Stimulated activated CD4-positive, alpha-beta T cell treated with anti-CD3 and anti-CD28 coated beads, Interleukin-1b, Interleukin-23, amount 100 ng/mL, for 1 hour (primary cell): ENCODE measurements around the gene KLF11.

Source experiments
- DNase-seq, 2 donors: peaks; one replicate each; pipeline ENCODE4 v3.0.0-alpha.2; 2020; ENCODE audit warnings: low read depth in 2 of 2

Gene KLF11

DNA sequence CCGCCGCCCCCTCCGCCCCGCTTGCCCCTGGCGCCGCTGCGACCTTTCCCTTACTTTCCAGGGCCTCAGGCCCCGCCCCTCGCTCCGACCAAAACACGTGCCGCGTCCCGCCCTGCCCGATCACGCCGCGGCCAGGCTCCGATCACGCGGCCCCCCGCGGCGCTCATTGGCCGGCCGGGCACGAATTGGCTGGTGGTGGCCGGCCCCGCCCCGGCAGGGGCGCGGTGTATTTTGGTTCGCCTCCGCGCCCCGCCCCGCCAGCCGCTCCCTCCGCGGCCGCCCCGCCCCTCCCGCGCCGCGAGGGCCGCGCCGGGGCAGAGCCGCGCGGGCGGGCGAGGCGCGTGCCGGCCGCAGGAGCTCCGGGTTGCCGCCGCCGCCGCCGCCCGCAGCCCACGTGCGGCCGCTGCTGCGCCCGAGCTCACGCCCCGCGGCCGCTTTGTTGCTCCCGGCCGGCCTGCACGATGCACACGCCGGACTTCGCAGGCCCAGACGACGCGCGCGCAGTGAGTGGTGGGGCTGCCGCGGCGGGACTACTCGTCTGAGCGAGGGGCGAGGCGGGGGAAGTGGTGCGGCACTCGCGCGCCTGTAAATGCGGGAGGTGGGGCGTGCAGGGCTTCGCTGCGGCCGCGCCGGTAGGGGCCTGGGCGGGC lies at the start of gene KLF11:
TSS of gene KLF11 (plus strand) at position 295 of the 650 bp plus-strand sequence. CDS start at position 462, 167 bp downstream.
- peak; percentile 63 to 69 for DNase-seq

GRCh38 chr2:9994462-9994861 lies 48.9 kb upstream of the KLF11 start:
- DNase-seq, result no peak

DNA sequence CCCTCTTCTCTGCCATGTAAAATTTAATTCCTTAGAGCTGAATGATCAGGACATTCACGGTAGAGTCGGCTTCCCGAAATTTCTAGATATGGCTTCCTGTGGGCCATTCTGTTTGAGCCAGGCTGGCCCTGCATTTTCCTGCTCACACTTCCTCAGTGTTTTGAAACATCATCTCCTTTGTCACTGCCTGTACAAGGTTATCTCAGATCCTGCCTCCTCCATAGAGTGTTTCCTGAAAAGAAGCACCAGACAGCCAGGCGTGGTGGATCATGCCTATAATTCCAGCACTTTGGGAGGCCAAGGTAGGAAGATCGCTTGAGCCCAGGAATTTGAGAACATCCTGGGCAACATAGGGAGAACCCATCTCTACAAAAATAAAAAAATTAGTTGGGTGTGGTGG lies 48.3 kb upstream of the KLF11 start:
- DNase-seq, result no peak

GRCh38 chr2:9996321-9996720 lies 47.0 kb upstream of the KLF11 start:
- DNase-seq, result no peak

- DNase-seq, result no peak
Observed at GRCh38 chr2:9997936-9998335, 45.4 kb upstream of the KLF11 start.

DNA sequence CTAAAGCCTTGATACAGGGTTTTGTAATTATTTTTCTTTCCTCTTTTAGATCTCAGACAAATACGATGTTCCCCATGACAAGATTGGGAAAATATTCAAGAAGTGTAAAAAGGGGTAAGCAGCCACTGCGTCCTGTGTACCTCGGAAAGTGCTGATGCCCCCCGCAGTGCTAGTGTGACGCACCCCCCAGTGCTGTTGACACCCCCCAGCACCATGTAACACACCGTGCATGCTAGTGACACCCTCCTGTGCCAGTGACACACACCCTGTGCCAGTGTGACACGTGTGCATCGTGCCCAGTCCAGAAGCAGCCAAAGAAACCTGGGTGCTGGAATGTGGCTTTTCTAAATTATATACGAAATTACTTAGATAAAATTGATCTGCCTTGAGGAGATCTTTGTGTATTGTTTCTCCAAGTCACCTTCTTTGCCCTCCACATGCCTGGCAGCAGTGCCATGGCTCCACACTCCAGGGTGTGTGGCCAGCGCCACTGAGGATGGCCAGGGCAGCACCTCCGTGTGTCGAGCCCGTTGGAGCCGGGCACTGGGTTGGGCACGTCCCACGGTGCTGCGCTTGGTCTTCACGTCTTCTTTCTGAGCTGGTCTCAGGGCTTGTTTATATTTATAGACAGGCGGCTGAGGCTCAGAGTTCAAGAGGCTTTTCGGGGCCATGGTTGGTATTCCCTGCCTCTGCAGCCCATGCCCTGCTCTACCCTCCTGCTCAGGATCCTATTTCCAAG lies 44.3 kb upstream of the KLF11 start:
- no peak for DNase-seq

DNA sequence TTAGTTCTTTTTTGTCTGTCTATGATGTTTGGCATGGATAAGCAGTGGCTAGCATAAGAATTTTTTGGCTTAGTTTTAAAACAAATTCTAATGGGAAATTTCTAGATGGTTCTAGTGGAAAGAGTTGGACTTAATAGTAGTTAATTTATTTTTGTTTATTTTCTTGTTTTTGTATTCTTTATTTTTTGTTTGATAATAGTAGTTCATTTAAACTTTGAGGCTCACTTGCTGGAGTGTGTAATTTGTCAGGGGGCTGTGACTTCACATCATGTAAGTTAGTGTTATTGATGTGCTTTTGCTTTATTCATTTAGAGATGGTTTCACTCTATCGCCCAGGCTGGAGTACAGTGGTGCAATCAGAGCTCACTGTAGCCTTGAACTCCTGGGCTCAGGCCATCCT lies 43.7 kb upstream of the KLF11 start:
- no peak for DNase-seq

DNA sequence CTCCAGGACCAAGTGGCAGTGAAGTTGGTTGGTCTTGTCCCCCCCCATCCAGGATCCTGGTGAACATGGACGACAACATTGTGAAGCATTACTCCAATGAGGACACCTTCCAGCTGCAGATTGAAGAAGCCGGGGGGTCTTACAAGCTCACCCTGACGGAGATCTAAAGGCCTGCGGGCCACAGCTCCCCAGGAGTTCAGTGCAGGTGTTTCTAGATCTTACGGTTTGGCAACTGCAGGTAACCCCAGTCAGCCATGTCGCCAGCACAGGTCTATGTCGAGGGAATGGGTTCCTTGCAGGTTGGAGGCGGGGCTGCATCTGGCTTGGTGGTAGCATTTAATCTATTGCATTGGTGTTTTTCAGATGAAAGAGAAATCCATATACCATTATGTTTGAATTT lies 42.8 kb upstream of the KLF11 start:
- DNase-seq, result no peak

DNA sequence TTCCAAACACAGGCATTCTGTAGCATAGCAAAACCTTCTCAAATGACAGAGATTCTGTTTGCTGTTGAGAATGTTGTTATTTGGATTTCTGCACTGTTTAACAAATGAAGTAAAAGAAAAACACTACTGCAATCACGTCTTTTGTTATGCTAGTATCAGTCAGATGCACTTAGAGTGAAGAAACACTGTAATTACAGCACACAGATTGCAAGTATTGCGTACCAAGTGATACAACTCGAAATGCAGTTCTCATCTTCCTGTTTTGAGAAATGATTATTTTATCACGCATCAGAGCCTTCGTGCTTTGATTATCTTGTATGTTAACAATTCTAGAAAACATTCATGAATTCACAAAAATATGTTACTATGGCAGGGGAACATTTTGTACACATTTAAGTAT lies 41.8 kb upstream of the KLF11 start:
- DNase-seq, result no peak

- no peak for DNase-seq
Observed at GRCh38 chr2:10002109-10002508, 41.2 kb upstream of the KLF11 start.

- DNase-seq, result no peak
Observed at GRCh38 chr2:10002681-10003080, 40.7 kb upstream of the KLF11 start.

DNA sequence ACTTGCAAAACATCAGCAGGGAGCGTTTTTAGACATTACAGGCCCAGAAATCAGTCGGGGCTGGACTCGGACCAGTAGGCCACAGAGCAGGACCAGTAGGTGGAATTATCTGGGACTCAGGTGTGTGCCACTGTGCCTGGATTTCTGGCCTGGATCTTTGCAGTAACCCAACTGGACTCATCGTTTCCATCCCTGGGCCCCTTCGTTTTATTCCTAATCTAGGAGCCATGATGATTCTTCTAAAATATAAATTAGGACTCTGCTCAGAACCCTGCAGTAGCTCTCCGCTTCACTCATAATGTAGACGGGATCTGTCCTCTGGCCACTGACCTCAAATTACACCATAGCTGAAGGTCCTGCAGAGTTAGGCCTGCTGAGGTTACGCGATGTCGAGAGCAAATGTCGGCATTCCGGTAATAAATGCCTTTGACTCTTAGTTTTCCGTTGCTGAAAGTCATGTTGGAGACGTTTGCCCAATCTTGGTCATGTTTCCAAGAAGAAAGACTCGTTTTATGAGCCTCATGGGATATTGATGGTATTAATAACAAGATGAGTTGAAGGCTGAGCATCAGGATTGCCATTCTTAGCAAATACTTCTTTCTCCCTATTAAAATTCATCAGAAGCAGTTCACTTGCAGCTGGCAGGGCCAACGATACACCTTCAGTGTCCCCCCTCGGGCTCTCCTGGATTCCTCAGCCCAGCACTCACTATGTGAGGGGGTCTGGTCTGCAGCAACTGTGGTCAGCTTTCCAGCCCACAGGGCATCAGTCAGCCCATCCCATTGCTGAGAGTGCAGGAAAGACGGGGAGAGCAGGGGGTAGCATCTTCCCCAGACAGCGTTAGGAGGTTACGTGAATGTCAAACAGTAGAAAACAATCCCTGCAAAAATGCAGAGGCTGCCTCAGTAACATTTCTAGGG lies 39.9 kb upstream of the KLF11 start:
- DNase-seq, result no peak

DNA sequence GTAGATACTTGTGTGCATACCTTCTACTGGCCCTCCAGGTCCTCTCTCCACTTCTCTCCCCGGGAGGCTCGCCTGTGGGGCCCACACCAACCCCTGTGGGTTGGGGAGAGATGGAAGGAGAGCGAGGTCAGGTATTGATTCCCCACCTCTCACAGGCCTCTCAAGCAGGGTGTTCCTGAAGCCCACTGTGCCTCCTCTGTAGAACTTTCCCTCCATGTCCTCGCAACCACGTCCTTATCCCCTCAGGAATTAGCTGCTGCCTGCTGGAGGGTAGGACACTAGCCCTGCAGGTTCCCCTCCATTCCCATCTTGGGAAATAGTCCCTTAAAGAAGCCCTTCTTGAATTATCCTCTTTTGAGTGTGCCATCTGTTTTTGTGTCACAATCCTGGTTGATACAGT lies 38.9 kb upstream of the KLF11 start:
- no peak for DNase-seq

- no peak for DNase-seq
Observed at GRCh38 chr2:10004836-10005235, 38.5 kb upstream of the KLF11 start.

DNA sequence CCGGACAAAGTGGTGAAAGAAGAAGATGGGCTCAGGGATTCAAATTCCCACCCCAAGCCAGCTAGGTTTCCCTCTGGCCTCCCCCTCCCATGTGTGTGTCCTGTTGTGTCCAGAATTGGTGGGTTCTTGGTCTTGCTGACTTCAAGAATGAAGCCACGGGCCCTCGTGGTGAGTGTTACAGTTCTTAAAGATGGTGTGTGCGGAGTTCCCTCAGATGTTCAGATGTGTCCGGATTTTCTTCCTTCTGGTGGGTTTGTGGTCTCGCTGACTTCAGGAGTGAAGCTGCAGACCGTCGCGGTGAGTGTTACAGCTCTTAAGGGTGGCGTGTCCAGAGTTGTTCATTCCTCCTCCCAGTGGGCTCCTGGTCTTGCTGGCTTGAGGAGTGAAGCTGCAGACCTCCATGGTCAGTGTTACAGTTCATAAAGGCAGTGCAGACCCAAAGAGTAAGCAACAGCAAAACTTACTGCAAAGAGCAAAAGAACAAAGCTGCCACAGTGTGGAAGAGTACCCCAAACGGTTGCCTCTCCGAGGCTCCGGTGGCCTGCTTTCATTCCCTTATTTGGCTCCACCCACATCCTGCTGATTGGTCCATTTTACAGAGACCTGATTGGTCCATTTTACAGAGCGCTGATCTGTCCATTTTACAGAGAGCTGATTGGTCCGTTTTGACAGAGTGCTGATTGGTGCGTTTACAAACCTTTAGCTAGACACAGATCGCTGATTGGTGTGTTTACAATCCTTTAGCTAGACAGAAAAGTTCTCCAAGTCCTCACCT lies 37.7 kb upstream of the KLF11 start:
- no peak for DNase-seq

GRCh38 chr2:10006236-10007161 lies 36.9 kb upstream of the KLF11 start:
- DNase-seq, result no peak

DNA sequence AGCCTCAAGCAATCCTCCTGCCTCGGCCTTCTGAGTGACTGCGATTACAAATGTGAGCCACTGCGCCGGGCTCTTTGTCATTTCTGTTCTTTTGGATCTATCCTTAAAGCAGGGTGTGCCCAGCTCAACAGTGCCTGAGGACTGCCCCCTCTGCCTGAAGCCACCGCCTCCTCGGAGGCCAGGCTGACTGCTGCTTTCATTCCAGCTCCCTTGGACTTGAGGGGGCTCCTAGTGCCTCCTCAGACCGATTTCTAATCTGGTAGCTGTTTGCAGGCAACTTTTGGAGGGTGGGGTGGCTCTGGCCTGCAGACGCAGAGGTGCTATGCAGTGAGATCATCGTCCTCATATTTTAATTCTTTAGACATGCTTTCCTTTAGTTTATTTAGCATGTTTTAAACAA lies 35.9 kb upstream of the KLF11 start:
- no peak for DNase-seq

DNA sequence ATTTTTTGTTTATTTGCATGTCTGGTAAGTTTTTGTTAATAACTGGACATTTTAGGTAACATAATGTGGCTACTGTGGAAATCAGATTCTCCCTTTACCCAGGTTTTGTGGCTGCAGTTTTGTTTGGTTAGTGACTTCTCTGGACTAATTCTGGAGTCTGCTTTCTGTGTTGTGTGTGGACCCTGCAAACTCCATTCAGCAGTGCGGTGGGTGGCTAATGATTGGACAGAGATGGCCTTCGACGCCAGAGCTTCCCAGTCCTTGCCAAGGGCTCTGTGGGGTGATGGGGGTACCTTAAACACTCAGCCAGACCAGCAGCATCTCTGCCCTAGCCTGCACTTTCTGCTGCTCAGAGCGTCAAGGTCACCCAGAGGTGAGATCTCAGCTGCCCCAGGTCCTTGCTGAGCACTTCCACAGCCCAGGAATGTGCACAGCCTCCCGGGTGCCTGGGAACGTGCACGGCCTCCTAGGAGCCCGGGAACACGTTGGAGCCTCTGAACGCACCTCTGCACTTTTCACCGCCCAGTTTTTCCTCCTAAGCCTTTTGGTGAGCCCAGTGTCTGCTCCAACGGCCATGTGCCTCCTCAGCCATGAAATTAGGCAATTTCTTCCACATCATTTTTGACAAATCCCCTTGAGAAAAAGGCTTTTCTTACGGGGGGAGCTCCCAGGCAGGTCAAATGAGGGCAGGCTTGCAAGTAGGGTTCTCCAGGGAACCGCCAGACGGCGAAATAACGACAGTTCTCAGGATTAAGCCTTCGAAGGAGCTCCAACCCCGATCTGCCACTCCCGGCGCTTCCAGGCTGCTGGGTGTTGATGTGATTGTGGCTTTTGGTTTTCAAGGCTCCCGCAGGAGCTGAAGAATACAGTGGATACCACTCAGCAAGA lies 35.2 kb upstream of the KLF11 start:
- no peak for DNase-seq

DNA sequence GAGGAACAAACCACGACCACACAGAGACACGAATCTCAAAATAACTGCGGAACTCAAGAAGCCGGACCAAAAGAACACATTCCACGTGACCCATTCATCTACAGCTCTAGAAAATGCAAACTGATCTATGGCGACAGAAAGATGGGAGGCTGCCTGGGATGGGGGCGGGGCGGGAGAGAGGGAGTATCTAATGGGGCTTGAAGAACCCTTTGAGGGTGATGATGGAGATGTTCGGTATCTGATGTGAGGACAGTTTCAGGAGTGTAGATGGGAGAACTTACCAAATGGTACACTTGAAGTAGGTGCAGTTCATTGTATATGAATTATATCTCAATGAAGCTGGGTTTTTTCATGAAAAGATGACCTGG lies 34.6 kb upstream of the KLF11 start:
- no peak for DNase-seq
